Panc1 (cell line): ENCODE data around the gene FARS2. TPM values are rescaled to one million over a fixed set of nuclear protein-coding genes. Genes with fewer than 3 reads are reported as not detected.

Experiments
- ATAC-seq: fragments of 200-7000 bp; cut with Tn5 transposase; 2 replicates; pipeline ENCODE4 v1.9.1; 2020; ENCODE audit warnings: mild to moderate bottlenecking, moderate library complexity
- BruUV-seq: library from RNA; stranded (reverse); fragments of 400-500 nt; replicated peaks from 2 replicates; lab custom pipeline; 2021; lab: Mats Ljungman, UMichigan
- CTCF ChIA-PET: fragments of 300-600 bp; sonication (Branson Sonifier 250); formaldehyde crosslinking; loops from one replicate; lab custom pipeline; 2022; ENCODE audit warnings: antibody characterized with exemption; lab: Charles Lee
- POLR2A ChIA-PET: fragments of 300-600 bp; sonication (Branson Sonifier 250); formaldehyde crosslinking; loops from one replicate; lab custom pipeline; 2022; ENCODE audit warnings: antibody characterized with exemption; lab: Charles Lee
- DNase-seq: peaks from one replicate; pipeline ENCODE4 v3.0.0-alpha.2; 2010; ENCODE audit warnings: low read depth, low spot score
- H3K27ac ChIP-seq: 2 replicates; pipeline ENCODE4 v1.5.1; 2011; ENCODE audit warnings: mild to moderate bottlenecking, low read length, inconsistent platforms
- H3K27me3 ChIP-seq: fragments of 200-500 bp; sonication (Bioruptor generic); 2 replicates; pipeline ENCODE4 v1.6.0; 2014; ENCODE audit warnings: low read length, inconsistent platforms; ENCODE audit not compliant: control insufficient read depth, insufficient read depth
- H3K36me3 ChIP-seq: fragments of 200-500 bp; sonication (Bioruptor generic); 2 replicates; pipeline ENCODE4 v1.5.1; 2014; ENCODE audit warnings: inconsistent platforms, mild to moderate bottlenecking, low read length, moderate library complexity; ENCODE audit not compliant: control insufficient read depth, insufficient read depth
- H3K4me1 ChIP-seq: 2 replicates; pipeline ENCODE4 v1.5.1; 2011; ENCODE audit warnings: inconsistent platforms, mild to moderate bottlenecking, low read length, moderate library complexity; ENCODE audit not compliant: control insufficient read depth, insufficient read depth
- H3K4me3 ChIP-seq, 2 experiments: 2 replicates each; pipeline ENCODE4 v1.5.1; 2011 to 2012; ENCODE audit warnings: low read depth in 2 of 2, low read length in 2 of 2, mild to moderate bottlenecking in 2 of 2, inconsistent platforms in 1 of 2, moderate library complexity in 1 of 2
- H3K9me3 ChIP-seq: fragments of 200-500 bp; sonication (Bioruptor generic); 2 replicates; pipeline ENCODE4 v1.5.1; 2014; ENCODE audit warnings: low read depth, mild to moderate bottlenecking, inconsistent platforms, low read length, moderate library complexity; ENCODE audit not compliant: control insufficient read depth, insufficient read depth
- POLR2AphosphoS5 ChIP-seq: IDR thresholded peaks from 2 replicates; pipeline ENCODE4 v1.6.1; 2012; ENCODE audit warnings: mild to moderate bottlenecking, low read depth, low read length, moderate library complexity
- SIN3A ChIP-seq: IDR thresholded peaks from 2 replicates; pipeline ENCODE4 v1.6.1; 2012; ENCODE audit warnings: low read depth, mild to moderate bottlenecking, low read length, moderate library complexity, borderline replicate concordance; ENCODE audit not compliant: insufficient read depth
- TCF7L2 ChIP-seq: IDR thresholded peaks from 2 replicates; pipeline ENCODE4 v1.6.1; 2011; ENCODE audit warnings: mild to moderate bottlenecking, low read depth, low read length, inconsistent platforms
- in situ Hi-C: cut with HindIII; loops from 2 replicates; pipeline ENCODE4 v1.10.0; 2016; ENCODE audit warnings: low sequenced_read_pairs, low pct_unique_long_range_greater_than_20kb
- intact Hi-C: fragments of 100-400 bp; cut with micrococcal nuclease; formaldehyde crosslinking; loops from one replicate; pipeline ENCODE4 v1.10.0; 2022; ENCODE audit not compliant: unreplicated experiment
- total RNA-seq: library from RNA; stranded (reverse); gene quantifications from one replicate; pipeline ENCODE4 v1.2.1, GENCODE V29; 2021; ENCODE audit not compliant: unreplicated experiment
- TF ChIP-seq, protein P1 (sequence below), 2 experiments: IDR thresholded peaks; 2 replicates each; pipeline ENCODE4 v1.6.1; 2011 to 2012; ENCODE audit warnings: low read depth in 2 of 2, control low read depth in 1 of 2, low read length in 1 of 2, mild to moderate bottlenecking in 1 of 2, moderate library complexity in 1 of 2; ENCODE audit not compliant: insufficient read depth in 1 of 2
- TF ChIP-seq, protein P2 (sequence below): fragments of 450-650 bp; IDR thresholded peaks from 2 replicates; pipeline ENCODE4 v1.5.1; 2017; ENCODE audit warnings: mild to moderate bottlenecking

The FARS2 gene
- total RNA-seq, 1 experiment from 2014 or later = 12.8 TPM

DNA sequence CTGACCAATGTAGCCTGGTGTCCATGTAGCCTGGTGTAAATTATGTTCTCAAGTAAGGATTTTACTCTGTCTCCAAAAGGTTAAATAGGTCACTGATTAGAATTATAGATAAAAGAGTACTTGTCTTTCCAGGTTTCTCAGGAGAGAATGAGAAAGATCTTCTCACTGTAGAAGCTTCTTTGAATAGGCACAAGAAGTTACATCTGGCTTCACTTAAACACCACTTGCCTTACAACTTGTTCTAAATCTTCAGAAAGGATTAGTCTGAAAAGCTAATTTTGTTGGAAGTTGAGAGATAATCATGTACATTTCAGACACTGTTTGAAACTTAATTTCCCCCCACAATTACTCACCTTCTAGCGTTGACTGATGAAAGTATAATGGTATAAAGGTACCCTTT lies 275.3 kb downstream of the FARS2 start:
- TF ChIP-seq TCF7L2 (no peak), SIN3A (no peak), POLR2AphosphoS5 (no peak)
- no TSS peak for BruUV-seq
- ATAC-seq = no peak
- POLR2A ChIA-PET = no interaction called here
- Histone ChIP-seq H3K4me3 (no peak overlapping the region), H3K27me3 (no peaks in the 10 kb centered on the region), H3K9me3 (no peaks in the 10 kb centered on the region), H3K4me1 (no peaks in the 10 kb centered on the region), H3K36me3 (no peaks in the 10 kb centered on the region), H3K27ac (no peak overlapping the region)
- CTCF ChIA-PET = no interaction called here
- no peak for DNase-seq
- in situ Hi-C loops (no loop called here), intact Hi-C loops (no loop called here)

DNA sequence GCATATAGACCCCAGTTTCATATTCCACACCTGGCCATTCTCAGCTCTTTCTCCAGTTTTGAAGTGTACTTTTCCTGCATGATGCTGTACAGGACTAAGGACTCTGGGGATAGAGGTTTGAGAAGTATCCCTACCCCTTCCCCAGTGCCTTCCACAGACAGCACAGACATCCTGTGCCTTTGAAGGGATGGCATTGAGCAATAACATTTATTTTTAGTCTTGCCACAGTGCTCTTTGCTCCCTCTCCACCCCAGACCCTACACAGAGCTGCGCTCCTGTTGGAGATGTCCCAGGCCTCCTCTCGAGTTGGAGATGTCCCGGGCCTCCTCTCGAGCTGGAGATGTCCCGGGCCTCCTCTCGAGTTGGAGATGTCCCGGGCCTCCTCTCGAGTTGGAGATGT lies 275.8 kb downstream of the FARS2 start:
- Histone ChIP-seq H3K9me3 (no peaks in the 10 kb centered on the region), H3K27me3 (no peaks in the 10 kb centered on the region), H3K36me3 (no peaks in the 10 kb centered on the region), H3K4me1 (no peaks in the 10 kb centered on the region), H3K4me3 (no peak overlapping the region), H3K27ac (no peak overlapping the region)
- no peak for DNase-seq
- ATAC-seq = no peak
- TF ChIP-seq, protein P1, sequence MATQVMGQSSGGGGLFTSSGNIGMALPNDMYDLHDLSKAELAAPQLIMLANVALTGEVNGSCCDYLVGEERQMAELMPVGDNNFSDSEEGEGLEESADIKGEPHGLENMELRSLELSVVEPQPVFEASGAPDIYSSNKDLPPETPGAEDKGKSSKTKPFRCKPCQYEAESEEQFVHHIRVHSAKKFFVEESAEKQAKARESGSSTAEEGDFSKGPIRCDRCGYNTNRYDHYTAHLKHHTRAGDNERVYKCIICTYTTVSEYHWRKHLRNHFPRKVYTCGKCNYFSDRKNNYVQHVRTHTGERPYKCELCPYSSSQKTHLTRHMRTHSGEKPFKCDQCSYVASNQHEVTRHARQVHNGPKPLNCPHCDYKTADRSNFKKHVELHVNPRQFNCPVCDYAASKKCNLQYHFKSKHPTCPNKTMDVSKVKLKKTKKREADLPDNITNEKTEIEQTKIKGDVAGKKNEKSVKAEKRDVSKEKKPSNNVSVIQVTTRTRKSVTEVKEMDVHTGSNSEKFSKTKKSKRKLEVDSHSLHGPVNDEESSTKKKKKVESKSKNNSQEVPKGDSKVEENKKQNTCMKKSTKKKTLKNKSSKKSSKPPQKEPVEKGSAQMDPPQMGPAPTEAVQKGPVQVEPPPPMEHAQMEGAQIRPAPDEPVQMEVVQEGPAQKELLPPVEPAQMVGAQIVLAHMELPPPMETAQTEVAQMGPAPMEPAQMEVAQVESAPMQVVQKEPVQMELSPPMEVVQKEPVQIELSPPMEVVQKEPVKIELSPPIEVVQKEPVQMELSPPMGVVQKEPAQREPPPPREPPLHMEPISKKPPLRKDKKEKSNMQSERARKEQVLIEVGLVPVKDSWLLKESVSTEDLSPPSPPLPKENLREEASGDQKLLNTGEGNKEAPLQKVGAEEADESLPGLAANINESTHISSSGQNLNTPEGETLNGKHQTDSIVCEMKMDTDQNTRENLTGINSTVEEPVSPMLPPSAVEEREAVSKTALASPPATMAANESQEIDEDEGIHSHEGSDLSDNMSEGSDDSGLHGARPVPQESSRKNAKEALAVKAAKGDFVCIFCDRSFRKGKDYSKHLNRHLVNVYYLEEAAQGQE (IDR thresholded peaks at IDR 0.05; ENCODE audit: insufficient read depth in 1 of 2, low read depth in 2 of 2, low read length in 1 of 2) = no peak
- TF ChIP-seq POLR2AphosphoS5 = no peak
- TF ChIP-seq SIN3A = no peak
- intact Hi-C loops = no loop called here
- ChIA-PET CTCF (no interaction called here), POLR2A (no interaction called here)
- in situ Hi-C loops = no loop called here
- BruUV-seq = no TSS peak

DNA sequence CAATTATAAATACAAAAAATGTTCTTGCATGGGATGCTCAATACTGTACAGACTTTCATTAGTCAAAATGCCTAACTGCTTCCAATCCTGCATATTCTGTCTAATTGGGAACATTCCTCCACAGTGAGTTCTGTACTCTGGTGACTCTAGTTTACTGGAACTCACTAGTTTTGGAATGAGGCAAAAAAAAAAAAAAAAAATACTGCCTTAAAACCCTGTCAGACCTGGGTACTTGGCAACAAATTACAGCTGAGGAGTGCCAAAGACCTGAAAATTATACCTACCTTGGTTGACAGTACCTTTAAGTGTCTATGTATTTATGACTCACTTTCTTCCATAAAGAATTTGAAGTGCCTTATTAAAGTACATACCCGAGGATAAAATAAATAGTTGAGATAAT lies 276.7 kb downstream of the FARS2 start:
- CTCF ChIA-PET = no interaction called here
- no peaks in the 10 kb centered on the region for H3K36me3 ChIP-seq
- no TSS peak for BruUV-seq
- POLR2A ChIA-PET = no interaction called here
- no peak overlapping the region for H3K27ac ChIP-seq
- in situ Hi-C loops = no loop called here
- no peaks in the 10 kb centered on the region for H3K9me3 ChIP-seq
- no peaks in the 10 kb centered on the region for H3K27me3 ChIP-seq
- intact Hi-C loops = no loop called here
- no peak overlapping the region for H3K4me3 ChIP-seq
- DNase-seq (no peak), ATAC-seq (no peak)
- no peaks in the 10 kb centered on the region for H3K4me1 ChIP-seq
- TF ChIP-seq TCF7L2 (no peak), SIN3A (no peak), POLR2AphosphoS5 (no peak)
- TF ChIP-seq, protein P2, sequence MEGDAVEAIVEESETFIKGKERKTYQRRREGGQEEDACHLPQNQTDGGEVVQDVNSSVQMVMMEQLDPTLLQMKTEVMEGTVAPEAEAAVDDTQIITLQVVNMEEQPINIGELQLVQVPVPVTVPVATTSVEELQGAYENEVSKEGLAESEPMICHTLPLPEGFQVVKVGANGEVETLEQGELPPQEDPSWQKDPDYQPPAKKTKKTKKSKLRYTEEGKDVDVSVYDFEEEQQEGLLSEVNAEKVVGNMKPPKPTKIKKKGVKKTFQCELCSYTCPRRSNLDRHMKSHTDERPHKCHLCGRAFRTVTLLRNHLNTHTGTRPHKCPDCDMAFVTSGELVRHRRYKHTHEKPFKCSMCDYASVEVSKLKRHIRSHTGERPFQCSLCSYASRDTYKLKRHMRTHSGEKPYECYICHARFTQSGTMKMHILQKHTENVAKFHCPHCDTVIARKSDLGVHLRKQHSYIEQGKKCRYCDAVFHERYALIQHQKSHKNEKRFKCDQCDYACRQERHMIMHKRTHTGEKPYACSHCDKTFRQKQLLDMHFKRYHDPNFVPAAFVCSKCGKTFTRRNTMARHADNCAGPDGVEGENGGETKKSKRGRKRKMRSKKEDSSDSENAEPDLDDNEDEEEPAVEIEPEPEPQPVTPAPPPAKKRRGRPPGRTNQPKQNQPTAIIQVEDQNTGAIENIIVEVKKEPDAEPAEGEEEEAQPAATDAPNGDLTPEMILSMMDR = no peak
- TF ChIP-seq, protein P1 (IDR thresholded peaks at IDR 0.05; ENCODE audit: insufficient read depth in 1 of 2, low read depth in 2 of 2, low read length in 1 of 2) = no peak
